ENCODE results near the gene LYRM4.
"Not testable (repeated sequence)": the region's sequence is repeated elsewhere in the genome, so short reads cannot be mapped to it uniquely, and the experiment has no call there.

The LYRM4 gene

GRCh38 chr6:5122504-5123112 is 138.1 kb downstream of the LYRM4 start:
- DNase-seq (ENCODE audit: low read depth, low spot score), result no peak

GRCh38 chr6:5121956-5122355 is 138.8 kb downstream of the LYRM4 start:
- DNase-seq (ENCODE audit: low read depth, low spot score), result no peak

- no peak for DNase-seq (ENCODE audit: low read depth, low spot score)
These were observed 139.3 kb downstream of the LYRM4 start for GRCh38 chr6:5121479-5121878.

- DNase-seq (ENCODE audit: low read depth, low spot score), result not testable (repeated sequence)
These were observed 140.2 kb downstream of the LYRM4 start for GRCh38 chr6:5120543-5120942.

GRCh38 chr6:5120011-5120410 is 140.7 kb downstream of the LYRM4 start:
- DNase-seq (ENCODE audit: low read depth, low spot score), result no peak

- no peak for DNase-seq (ENCODE audit: low read depth, low spot score)
These were observed 141.4 kb downstream of the LYRM4 start for GRCh38 chr6:5119090-5119951.

GRCh38 chr6:5116243-5116991 is 144.3 kb downstream of the LYRM4 start:
- DNase-seq (ENCODE audit: low read depth, low spot score), result no peak

GRCh38 chr6:5115168-5115567 is 145.6 kb downstream of the LYRM4 start:
- DNase-seq (ENCODE audit: low read depth, low spot score), result no peak

- no peak for DNase-seq (ENCODE audit: low read depth, low spot score)
These were observed 147.7 kb downstream of the LYRM4 start for GRCh38 chr6:5113096-5113495.

GRCh38 chr6:5112066-5112799 is 148.5 kb downstream of the LYRM4 start:
- no peak for DNase-seq (ENCODE audit: low read depth, low spot score)

- no peak for DNase-seq (ENCODE audit: low read depth, low spot score)
These were observed 149.1 kb downstream of the LYRM4 start for GRCh38 chr6:5111626-5112025.

GRCh38 chr6:5110246-5110645 is 150.5 kb downstream of the LYRM4 start:
- no peak for DNase-seq (ENCODE audit: low read depth, low spot score)

GRCh38 chr6:5109436-5109835 is 151.3 kb downstream of the LYRM4 start:
- DNase-seq (ENCODE audit: low read depth, low spot score), result no peak

- DNase-seq (ENCODE audit: low read depth, low spot score), result no peak
These were observed 152.1 kb downstream of the LYRM4 start for GRCh38 chr6:5108536-5109150.

GRCh38 chr6:5108068-5108467 is 152.7 kb downstream of the LYRM4 start:
- DNase-seq (ENCODE audit: low read depth, low spot score), result no peak

GRCh38 chr6:5107341-5107740 is 153.4 kb downstream of the LYRM4 start:
- DNase-seq (ENCODE audit: low read depth, low spot score), result no peak

- no peak for DNase-seq (ENCODE audit: low read depth, low spot score)
These were observed 155.6 kb downstream of the LYRM4 start for GRCh38 chr6:5105146-5105545.

- no peak for DNase-seq (ENCODE audit: low read depth, low spot score)
These were observed 156.1 kb downstream of the LYRM4 start for GRCh38 chr6:5104667-5105066.

GRCh38 chr6:5103250-5103649 is 157.5 kb downstream of the LYRM4 start:
- DNase-seq (ENCODE audit: low read depth, low spot score), result no peak

- no peak for DNase-seq (ENCODE audit: low read depth, low spot score)
These were observed 158.3 kb downstream of the LYRM4 start for GRCh38 chr6:5102267-5102970.

GRCh38 chr6:5100806-5101205 is 159.9 kb downstream of the LYRM4 start:
- DNase-seq (ENCODE audit: low read depth, low spot score), result no peak

Data from activated naive CD8-positive, alpha-beta T cell treated with anti-CD3 and anti-CD28 coated beads, Interleukin-2, amount 50 U/mL, for 16 hours (primary cell).